ENCODE measurements around the gene TXNRD2.

Gene TXNRD2

DNA sequence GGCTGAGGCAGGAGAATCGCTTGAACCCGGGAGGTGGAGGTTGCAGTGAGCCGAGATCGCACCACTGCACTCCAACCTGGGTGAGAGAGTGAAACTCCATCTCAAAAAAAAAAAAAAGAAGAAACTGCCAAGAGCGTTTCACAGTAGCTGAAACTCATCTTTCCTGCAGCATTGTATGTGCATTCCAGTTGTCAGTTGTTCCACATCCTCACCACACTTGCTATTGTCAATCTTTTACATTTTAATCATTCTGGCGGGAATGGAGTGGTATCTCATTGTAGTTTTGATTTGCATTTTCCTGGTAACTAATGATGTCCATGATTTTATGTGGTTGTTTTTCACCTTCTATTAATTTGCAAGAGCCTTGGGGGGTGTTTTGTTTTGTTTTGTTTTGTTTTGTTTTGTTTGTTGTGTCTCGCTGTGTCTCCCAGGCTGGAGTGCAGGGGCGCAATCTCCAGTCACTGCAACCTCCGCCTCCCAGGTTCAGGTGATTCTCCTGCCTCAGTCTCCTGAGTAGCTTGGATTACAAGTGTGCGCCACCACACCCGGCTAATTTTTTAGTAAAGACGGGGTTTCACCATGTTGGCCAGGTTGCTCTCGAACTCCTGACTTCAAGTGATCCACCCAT lies 78.9 kb downstream of the TXNRD2 start:
- no peak for DNase-seq (ENCODE audit: low spot score)

DNA sequence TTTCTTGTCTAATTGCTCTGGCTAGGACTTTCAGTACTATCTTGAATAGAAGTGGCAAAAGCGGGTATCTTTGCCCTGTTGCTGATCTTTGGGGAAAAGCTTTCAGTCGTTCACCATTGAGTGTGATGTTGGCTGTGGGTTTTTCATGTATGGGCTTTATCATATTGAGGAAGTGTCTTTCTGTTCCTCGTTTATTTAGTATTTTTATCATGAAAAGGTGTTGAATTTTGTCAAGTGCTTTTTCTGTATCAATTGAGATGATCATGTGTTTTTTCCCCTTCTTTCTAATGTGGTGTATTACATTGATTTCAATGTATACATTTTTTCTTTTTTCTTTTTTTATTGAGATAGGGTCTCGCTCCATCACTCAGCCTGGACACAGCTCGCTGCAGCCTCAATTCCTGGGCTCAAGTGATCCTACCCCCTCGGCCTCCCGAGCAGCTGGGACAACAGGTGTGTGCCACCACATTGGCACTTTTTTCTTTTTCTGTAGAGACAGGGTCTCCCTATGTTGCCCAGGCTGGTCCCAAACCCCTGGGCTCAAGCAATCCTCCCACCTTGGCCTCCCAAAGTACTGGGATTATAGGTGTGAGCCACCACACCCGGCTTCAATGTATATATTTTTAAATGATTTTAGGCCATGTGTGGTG lies 81.6 kb downstream of the TXNRD2 start:
- DNase-seq (ENCODE audit: low spot score) = no peak

DNA sequence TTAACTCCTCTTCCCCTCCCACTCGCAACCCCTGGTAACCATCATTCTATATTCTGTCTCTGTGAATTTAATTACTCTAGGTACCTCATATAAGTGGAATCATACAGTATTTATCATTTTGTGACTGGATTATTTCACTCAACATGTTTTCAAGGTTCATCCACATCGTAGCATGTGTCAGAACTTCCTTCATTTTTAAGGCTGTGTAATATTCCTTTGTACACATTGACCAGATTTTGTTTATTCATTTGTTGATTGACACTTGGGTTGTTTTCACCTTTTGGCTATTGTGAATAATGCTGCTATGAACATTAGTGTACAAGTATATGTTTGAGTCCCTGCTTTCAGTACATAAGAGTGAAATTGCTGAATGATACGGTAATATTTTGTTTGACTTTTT lies 84.2 kb downstream of the TXNRD2 start:
- no peak for DNase-seq (ENCODE audit: low spot score)

DNA sequence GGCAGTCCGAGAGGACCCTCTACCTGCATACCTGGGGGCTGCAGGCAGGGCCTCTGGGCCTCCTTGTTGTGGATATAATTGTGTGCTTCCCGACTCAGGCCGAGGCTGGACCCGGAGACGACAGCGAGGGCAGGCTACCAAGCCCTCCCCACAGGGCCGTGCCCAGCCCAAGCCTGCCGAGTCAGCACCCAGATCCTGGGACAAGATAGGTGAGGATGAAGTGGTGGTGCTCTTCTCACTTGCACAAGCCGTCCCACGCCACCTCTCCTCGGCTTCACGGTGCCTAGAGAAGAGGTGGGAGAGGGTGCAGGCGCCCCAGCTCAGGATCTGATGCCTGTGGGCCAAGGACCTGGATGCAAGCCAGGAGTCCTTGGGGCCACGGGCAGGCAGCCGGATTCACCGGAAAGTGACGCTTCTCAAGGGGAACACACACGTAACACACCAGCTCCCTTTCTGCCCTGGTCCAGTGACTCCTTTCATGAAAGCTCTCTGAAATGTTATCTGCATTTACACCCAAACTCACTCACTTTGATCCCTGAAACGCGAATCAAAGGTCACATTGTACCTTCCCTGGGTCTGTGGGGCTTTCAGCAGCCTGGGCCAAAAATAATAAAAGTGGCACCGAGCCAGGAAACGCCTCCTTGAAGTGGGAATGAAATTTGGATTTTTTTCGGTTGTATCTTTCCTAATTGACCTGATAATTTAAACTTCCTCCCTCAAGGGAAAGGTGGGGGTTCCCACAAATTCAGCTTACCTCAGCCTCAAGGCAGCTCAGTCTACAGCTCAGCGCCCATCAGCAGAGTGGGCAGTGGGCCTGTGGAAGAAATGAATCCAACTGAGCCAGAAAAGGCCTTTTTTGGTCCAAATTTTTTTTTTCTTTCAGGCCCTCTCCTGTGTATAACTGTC lies 85.9 kb downstream of the TXNRD2 start:
- DNase-seq (ENCODE audit: low spot score) = peak; percentile 51

DNA sequence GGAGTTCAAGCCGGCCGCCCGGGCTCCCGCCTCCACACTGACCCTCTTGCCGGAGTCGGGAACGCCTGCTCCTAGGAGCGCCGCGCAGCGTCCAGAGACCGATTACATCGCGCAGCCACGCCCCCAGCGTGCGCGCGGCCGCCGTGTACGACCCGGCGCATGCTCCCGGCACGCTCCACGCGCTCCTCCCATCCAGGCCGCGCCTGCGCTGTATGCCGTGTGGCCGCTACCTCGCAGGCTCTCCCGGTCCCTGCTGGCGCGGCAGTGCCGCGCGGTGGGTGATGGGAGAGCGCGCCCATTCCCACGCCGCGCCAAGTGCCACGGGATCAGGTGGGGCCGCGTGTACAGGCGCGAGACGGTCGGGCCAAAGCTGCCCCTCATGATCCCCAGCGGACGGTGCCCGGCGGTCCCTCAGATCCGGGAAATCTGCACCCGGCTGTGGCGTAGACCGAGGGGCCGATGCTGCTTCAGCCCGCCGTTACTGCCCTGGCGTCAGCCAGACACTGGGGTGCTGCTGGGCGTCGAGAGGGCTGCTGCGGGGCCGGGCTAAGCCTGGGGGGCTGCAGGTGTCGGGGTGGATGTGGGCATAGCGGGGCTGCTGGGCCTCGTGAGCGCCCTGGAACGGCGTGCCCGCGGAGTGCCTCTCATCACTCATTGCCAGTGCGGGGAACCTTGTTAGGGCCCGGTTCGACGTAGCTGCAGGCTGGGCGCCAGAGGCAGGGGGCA lies 86.7 kb downstream of the TXNRD2 start, which contains the start of the genes GNB1L and RTL10:
Gene GNB1L, minus strand, starts transcription at position 97 of the 726 bp plus-strand sequence. CDS start 33,519 bp downstream, outside the sequence.
Gene RTL10, minus strand, starts transcription at position 97 of the 726 bp plus-strand sequence. CDS start 2,613 bp downstream, outside the sequence.
- DNase-seq (ENCODE audit: low spot score) = peak; percentile 95

DNA sequence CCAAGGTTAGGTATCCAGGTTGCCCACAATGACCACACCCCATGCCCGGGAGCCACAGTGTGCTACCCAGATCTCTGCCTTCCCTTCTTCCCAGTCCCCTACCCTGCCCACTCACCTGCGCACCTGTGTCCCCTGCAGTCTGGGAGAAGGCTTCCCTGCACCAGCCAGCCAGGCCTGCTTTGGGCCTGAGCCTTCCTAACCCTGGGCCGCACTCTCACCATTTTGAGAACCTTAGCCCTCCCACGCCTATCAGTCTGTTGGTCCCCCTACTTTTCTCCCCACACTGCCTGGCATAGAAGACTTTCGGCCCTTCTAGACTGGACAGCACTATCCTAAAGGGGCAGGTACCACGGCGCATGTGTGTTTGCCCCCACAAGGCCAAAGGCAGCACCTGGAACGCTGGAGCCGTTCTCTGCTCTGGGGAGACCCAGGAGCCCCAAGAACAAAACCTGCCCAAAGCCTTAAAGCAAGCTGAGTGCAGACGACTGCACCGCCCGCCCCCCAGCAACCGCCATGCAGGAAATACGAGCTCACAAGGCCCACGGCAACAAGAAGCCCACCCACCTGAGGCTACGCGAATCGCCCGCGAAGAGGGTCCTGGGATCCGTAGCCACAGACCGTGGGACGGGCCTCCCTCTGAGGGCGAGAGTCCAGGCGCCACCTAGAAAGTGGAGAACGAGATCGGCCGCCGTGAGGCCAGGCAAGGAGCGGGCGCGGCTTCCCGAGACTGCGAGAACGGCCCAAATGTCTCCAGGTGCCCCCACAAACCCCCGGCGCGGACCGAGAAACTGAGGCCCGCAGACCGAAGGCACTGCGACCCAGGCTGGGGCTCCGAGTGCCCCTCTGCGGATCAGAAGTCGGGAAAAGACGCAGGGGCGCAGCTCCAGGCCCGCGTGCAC lies 87.5 kb downstream of the TXNRD2 start:
- peak; percentile 10 for DNase-seq (ENCODE audit: low spot score)

GRCh38 chr22:19853058-19853878 lies 88.3 kb downstream of the TXNRD2 start:
- DNase-seq (ENCODE audit: low spot score) = no peak

DNA sequence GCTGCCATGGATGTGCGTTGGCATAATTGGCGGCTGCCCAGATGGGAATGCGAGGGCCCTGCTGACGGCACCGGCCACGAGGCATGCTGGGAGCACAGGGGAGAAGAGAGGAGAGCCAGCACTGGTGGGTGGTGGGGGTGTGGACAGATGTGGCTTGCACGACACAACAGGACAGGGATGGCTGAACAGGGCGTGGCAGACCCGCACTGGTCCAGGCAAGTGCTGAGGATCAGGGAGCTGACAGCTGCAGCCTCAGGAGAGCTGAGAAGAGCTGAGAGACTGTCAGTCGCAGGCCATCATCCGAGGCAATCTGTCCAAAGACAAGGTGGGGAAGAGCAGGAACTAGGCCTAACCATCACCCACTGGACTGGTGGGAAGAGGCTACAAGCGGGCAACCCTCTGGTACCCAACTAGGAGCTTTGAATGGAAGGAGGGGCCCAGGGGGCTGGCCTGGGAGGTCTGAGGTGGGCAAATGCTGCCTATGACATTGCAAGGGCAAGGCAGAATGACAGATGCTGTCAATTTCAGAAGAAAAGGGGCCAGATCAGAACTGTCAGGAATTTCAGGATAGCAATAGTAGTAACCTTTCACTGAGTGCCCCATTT lies 89.3 kb downstream of the TXNRD2 start:
- no peak for DNase-seq (ENCODE audit: low spot score)

DNA sequence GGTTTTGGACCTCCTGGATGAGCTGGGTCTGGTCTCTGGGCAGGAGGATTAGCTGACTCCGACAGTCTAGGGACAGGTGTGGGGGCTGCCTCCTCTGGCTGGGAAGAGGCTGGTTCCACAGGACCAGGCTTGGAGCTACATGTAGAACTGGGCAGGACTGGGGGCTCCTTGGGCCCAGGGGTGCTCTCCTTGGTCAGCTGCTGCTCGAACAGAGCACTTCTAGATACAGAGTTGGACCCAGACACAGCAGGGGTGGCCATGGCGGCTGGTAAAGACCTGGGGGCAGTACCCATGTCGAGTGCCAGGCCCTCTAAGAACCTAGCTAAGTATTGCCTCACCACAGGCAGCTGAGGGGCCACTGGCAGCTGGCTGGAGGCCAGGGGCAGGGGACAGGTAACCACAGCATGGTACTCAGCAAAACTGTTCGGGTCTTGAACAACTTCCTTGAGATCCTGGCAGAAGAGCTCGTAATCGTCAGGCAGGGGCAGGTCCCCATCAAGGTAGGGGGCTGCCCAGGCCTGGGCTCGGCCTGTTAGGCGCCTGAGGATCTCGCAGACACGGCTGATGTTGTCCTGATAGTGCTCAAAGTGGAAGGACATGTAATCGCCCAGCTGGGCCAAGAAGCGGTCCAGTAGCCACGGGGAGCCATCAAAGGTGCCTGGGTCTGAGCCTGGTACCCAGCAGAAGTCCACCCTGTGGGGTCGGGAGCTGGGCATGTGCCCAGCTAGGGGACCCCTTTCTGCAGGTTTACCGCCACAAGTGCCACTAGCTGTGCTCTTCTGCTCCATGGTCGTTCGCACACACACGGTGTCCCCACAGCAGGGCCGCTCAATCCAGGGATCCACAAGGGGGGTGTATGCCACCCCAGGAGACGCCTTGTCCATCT lies 90.1 kb downstream of the TXNRD2 start:
- no peak for DNase-seq (ENCODE audit: low spot score)

DNA sequence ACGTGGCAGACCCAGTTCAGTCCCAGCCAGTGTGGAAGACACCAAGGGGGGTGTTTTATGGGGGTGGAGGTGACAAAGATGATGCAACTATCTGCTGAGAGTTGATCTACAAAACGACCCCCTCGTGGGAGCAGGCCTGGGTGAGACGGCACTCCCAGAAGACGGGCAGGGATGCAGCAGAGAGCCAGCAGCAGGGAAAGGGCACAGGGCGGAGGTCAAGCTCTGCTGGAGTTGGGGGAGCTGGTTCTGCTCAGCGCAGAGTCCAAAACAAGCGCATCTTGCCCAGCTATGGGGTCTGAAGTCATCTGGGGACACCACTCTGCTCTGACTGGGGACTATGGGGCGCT lies 90.9 kb downstream of the TXNRD2 start:
- DNase-seq (ENCODE audit: low spot score) = no peak

DNA sequence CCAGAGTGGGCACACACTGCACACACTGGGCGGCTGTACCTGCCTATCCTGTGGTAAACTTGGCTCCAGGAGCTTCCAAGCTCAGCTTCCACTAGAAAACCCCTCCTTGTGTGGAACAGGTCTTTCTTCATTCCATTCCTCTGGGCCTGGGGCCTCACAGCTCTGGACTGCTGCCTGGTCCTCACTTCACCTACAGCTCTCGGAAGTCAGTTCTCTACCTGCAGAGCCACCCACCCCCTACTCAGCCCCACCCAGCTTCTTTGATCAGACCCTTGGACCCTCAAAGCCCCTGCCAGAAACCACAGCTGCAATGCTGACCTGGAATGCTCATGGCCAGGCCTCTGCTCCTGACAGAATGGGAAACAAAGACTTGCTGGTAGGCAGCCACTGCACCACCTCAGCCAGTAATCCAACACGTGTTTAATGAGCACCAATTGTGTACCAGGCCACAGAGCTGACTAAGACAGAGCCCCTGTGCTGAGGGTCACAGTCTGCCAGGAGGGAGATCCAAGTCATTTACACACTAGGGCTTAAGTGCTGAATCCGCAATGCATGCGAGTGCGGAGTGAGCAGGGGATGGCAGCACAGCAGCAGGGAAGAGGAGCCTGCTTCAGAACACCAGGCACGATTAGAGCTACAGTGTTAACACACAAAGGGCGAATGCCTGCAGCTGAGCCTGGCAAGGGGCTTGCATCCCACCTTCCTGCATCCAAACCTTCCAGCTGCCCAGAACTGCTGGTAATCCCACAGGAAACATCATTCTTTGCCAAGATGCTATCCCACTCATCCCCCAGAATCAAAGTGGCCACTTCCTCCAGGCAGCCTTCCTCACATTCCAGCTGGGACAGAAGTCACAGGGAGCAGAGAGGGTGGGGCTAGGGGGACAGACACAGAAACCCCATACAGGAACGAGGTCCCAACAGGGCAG lies 91.5 kb downstream of the TXNRD2 start:
- DNase-seq (ENCODE audit: low spot score) = no peak

- no peak for DNase-seq (ENCODE audit: low spot score)
Measured at GRCh38 chr22:19848298-19849224, 93.1 kb downstream of the TXNRD2 start.

DNA sequence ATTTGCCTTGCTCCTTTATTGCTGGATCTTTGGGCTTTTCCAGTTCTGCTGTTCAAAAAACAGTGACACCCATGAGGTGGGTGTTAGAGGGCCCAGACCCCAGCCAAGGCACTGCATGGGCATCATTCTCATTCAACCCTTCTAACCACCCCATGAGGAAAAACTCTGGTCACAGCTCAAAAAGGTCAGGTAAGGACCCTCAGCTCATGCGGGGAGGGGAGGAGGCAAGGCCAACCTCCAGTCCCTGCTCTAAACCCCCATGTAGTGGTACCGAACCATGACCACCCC lies 94.3 kb downstream of the TXNRD2 start:
- no peak for DNase-seq (ENCODE audit: low spot score)

DNA sequence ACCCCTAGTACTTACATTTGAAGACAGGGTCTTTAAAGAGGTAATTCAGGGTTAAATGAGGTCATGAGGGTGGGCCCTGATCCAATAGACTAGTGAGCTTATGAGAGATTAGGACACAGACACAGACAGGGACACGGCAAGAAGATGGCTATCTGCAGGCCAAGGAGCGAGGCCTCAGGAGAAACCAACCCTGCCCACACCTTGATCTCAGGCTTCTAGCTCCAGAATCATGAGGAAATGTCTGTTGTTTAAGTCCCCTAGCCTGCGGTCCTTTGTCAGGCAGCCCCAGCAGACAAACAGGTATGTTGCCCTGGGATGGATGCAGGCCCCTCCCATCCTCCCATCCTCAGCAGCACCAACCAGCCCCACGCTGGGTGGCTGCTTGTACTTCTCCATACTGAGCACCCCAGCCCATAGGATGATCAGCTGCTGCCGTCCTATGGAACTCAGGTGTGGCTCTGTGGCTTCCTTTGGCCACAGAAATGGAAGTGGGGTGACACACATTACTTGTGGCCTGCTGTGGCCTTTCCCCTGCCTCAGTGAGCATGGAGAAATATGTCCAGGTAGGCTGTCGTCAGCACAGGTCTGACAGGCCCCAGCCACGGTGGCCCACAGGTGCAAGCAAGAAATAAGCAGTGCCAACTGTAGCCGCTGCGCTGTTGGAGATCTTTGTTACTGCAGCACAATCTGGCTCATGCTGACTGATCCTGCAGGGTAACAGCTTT lies 94.8 kb downstream of the TXNRD2 start:
- DNase-seq (ENCODE audit: low spot score) = no peak

- no peak for DNase-seq (ENCODE audit: low spot score)
Measured at GRCh38 chr22:19845054-19845722, 96.4 kb downstream of the TXNRD2 start.

Data from CD4-positive, alpha-beta T cell treated with Interleukin-2 at 100 ng/mL for 4 hours (primary cell).